Spleen (tissue), 11 donors: ENCODE measurements around the gene C11orf86. TPM values are rescaled to one million over a fixed set of nuclear protein-coding genes. Genes with fewer than 3 reads are reported as not detected.

Experiments used
- DNase-seq: peaks from one replicate; pipeline ENCODE4 v3.0.0-alpha.2; 2020
- H3K27ac ChIP-seq, 8 donors: fragments of 200-600 bp; sonication (generic) in 7 of 8; 1 replicate in 4 of 8; 2 replicates in 4 of 8; pipeline versions ENCODE4 v1.5.0 to v1.8.0; 2016 to 2021; ENCODE audit warnings: inconsistent platforms in 4 of 8, mild to moderate bottlenecking in 4 of 8, moderate library complexity in 1 of 8
- H3K27me3 ChIP-seq, 7 donors: fragments of 200-600 bp; sonication (generic) in 6 of 7; replicated peaks in 1 of 7; 1 replicate in 4 of 7; 2 replicates in 3 of 7; pipeline versions ENCODE4 v1.5.0 to v1.8.0; 2016 to 2021; ENCODE audit warnings: inconsistent platforms in 3 of 7, mild to moderate bottlenecking in 1 of 7
- H3K36me3 ChIP-seq, 6 donors: fragments of 200-600 bp; sonication (generic) in 5 of 6; 1 replicate in 4 of 6; 2 replicates in 2 of 6; pipeline versions ENCODE4 v1.5.0 to v1.8.0; 2016 to 2021; ENCODE audit warnings: inconsistent platforms in 2 of 6
- H3K4me1 ChIP-seq, 6 donors: fragments of 200-600 bp; sonication (generic) in 5 of 6; 1 replicate in 3 of 6; 2 replicates in 3 of 6; pipeline versions ENCODE4 v1.5.0 to v1.8.0; 2016 to 2021; ENCODE audit warnings: inconsistent platforms in 3 of 6
- H3K4me3 ChIP-seq, 8 donors: fragments of 200-600 bp; sonication (generic) in 7 of 8; 1 replicate in 4 of 8; 2 replicates in 4 of 8; pipeline versions ENCODE4 v1.5.0 to v1.8.0; 2016 to 2021; ENCODE audit warnings: inconsistent platforms in 4 of 8, mild to moderate bottlenecking in 4 of 8, moderate library complexity in 2 of 8
- H3K9me3 ChIP-seq, 8 donors: fragments of 200-600 bp; sonication (generic) in 7 of 8; 1 replicate in 4 of 8; 2 replicates in 4 of 8; pipeline versions ENCODE4 v1.5.0 to v1.8.0; 2016 to 2021; ENCODE audit warnings: inconsistent platforms in 4 of 8
- CTCF ChIP-seq, 11 experiments: fragments of 200-600 bp in 7 of 11; fragments of 450-650 bp in 4 of 11; sonication (generic) in 4 of 11; IDR thresholded peaks in 8 of 11; conservative IDR thresholded peaks in 3 of 11; 1 replicate in 7 of 11; 2 replicates in 4 of 11; pipeline versions ENCODE4 v1.4.0 to v1.8.0; 2016 to 2021; ENCODE audit warnings: antibody characterized with exemption in 11 of 11, inconsistent platforms in 4 of 11, mild to moderate bottlenecking in 1 of 11
- POLR2A ChIP-seq, 3 donors: fragments of 450-650 bp; IDR thresholded peaks; one replicate each; pipeline ENCODE4 v1.5.1; 2017; ENCODE audit warnings: antibody characterized with exemption in 3 of 3, mild to moderate bottlenecking in 1 of 3
- POLR2AphosphoS5 ChIP-seq, 3 donors: sonication (generic); formaldehyde crosslinking; IDR thresholded peaks; one replicate each; pipeline ENCODE4 v1.5.1; 2017; ENCODE audit warnings: antibody characterized with exemption in 3 of 3
- WGBS, 5 donors: extraction: QIAGEN DNeasy Blood & Tissue Kit in 3 of 5; methylation state at CpG; one replicate each; pipeline versions ENCODE4 v1.1.5 to v1.1.7; 2013 to 2018; 5-methylcytosine and 5-hydroxymethylcytosine counted together
- intact Hi-C: fragments of 100-400 bp; cut with DNase I; formaldehyde crosslinking; loops from one replicate; pipeline ENCODE4 v1.15.0; 2023; ENCODE audit warnings: low total_unique reads
- microRNA-seq, 3 donors: library from miRNA; unstranded; fragments of <30 nt; microRNA quantifications; one replicate each; pipeline versions ENCODE4 to v1.1.0, GENCODE V29; 2019 to 2020
- polyA plus RNA-seq, 3 donors: library from polyadenylated mRNA; stranded (reverse); fragments of 200-250 nt; gene quantifications; one replicate each; pipeline ENCODE4 v1.2.1, GENCODE V29; 2013
- small RNA-seq, 4 donors: library from RNA; depleted of rRNA; stranded (forward); fragments of <200 nt; gene quantifications; one replicate each; pipeline ENCODE3, GENCODE V24; 2016
- total RNA-seq, 7 donors: library from RNA; depleted of rRNA in 3 of 7; stranded (reverse); fragments of >200 nt in 3 of 7; fragmentation: NEBNext Ultra II Directional in 4 of 7; extraction: Animal tissue kit (Norgen Biotek cat#: 25700) in 4 of 7; gene quantifications; one replicate each; pipeline versions ENCODE4 v1.1.0 to v1.2.1, GENCODE V29; 2016 to 2021
- donor health status: healthy with polysubstance abuse.
- donor health status: DM: no; HTN: no; CAD: no; lungs with moderate emphysema.
- donor health status: DM: no; HTN: no; CAD: no.
- donor health status: Bipolar disorder and iron deficiency.
- donor health status: healthy.
- donor health status: DM: no; HTN: no; CAD: no.
- donor health status: DM: yes; HTN: yes; CAD: no.

The C11orf86 gene
- total and polyA plus RNA-seq, 10 donors: 0.13 TPM; not detected in 9

- Histone ChIP-seq H3K9me3 (no peaks in the 10 kb centered on the region), H3K36me3 (no peaks in the 10 kb centered on the region), H3K27ac (no peak overlapping the region), H3K4me1 (peaks cover 13 to 45% (median 32%) of the 10 kb centered on the region in 6 donors), H3K4me3 (no peak overlapping the region), H3K27me3 (peaks cover 3 to 94% (median 45%) of the 10 kb centered on the region in 7 donors)
- no peak for TF ChIP-seq POLR2AphosphoS5 (IDR thresholded peaks at IDR 0.05)
- no peak for TF ChIP-seq CTCF (IDR thresholded peaks at IDR 0.05 in 8 of 11, conservative IDR thresholded peaks at IDR 0.05 in 3 of 11)
- no peak for TF ChIP-seq POLR2A (IDR thresholded peaks at IDR 0.05)
- intact Hi-C loops: no loop called here
- no peak for DNase-seq
- WGBS, 5 donors: 71 to 85% (median 78%) methylated on average over 8 of the region's 8 CpGs
Observed at GRCh38 chr11:67025750-67026149, 50.6 kb downstream of the C11orf86 start.

Small RNA genes lying within 50 kb of the gene (microRNA-seq; reads per million reads assigned to microRNA genes)
- gene MIR3163: 0 to 0.36 (median 0) reads per million in 3 donors

Small RNA genes lying within 50 kb of the gene (small RNA-seq; reads per million reads assigned to genes)
- 0 to 0.34 (median 0.10) reads per million in 4 donors for gene MIR3163

Other genes with a start within 250 kb of the C11orf86 start
- 1 to 10 TPM; 3.3 to 5.1 (median 3.7) TPM for gene SPTBN2, start 246.1 kb upstream of the C11orf86 start, total RNA-seq
- gene SPTBN2, start 246.1 kb upstream of the C11orf86 start, polyA plus RNA-seq: 1 to 10 TPM in 1 of 3 donors, under 1 TPM in 2; 0.61 to 1.5 (median 0.80) TPM
- 10 to 100 TPM; 14.5 to 27.9 (median 18.1) TPM for gene RCE1, start 131.9 kb upstream of the C11orf86 start, total RNA-seq
- 10 to 100 TPM; 10.0 to 19.3 (median 14.2) TPM for gene RCE1, start 131.9 kb upstream of the C11orf86 start, polyA plus RNA-seq
- gene LRFN4, start 118.2 kb upstream of the C11orf86 start, total RNA-seq: 10 to 100 TPM in 2 of 7 donors, 1 to 10 TPM in 5; 3.3 to 10.3 (median 8.0) TPM
- gene LRFN4, start 118.2 kb upstream of the C11orf86 start, polyA plus RNA-seq: 10 to 100 TPM in 1 of 3 donors, 1 to 10 TPM in 2; 3.9 to 12.0 (median 7.9) TPM
- 1 to 10 TPM; 3.4 to 8.8 (median 5.3) TPM for gene PC, start 16.9 kb upstream of the C11orf86 start, total RNA-seq
- 1 to 10 TPM; 4.6 to 6.8 (median 4.9) TPM for gene PC, start 16.9 kb upstream of the C11orf86 start, polyA plus RNA-seq
- not detected for gene SYT12, start 47.8 kb downstream of the C11orf86 start, total RNA-seq
- gene SYT12, start 47.8 kb downstream of the C11orf86 start, polyA plus RNA-seq: under 1 TPM; 0.02 to 0.13 (median 0.05) TPM
- 1 to 10 TPM; 1.3 to 6.4 (median 2.2) TPM for gene RHOD, start 81.5 kb downstream of the C11orf86 start, total RNA-seq
- 1 to 10 TPM; 3.1 to 3.6 (median 3.5) TPM for gene RHOD, start 81.5 kb downstream of the C11orf86 start, polyA plus RNA-seq
- 100 to 1,000 TPM in 6 of 7 donors, 10 to 100 TPM in 1; 96.0 to 149 (median 130) TPM for gene KDM2A, start 144.0 kb downstream of the C11orf86 start, total RNA-seq
- 10 to 100 TPM; 18.5 to 36.2 (median 28.9) TPM for gene KDM2A, start 144.0 kb downstream of the C11orf86 start, polyA plus RNA-seq